K562 (cell line): ENCODE data around the gene MRPL11. TPM values are rescaled to one million over a fixed set of nuclear protein-coding genes. Genes with fewer than 3 reads are reported as not detected.

Experiments
- CBX5 ChIP-seq: IDR thresholded peaks from 2 replicates; pipeline ENCODE4 v1.6.1; 2014; ENCODE audit warnings: low read depth, borderline replicate concordance
- CUX1 ChIP-seq: fragments of 200-800 bp; sonication (Bioruptor generic); IDR thresholded peaks from 2 replicates; pipeline ENCODE4 v1.6.1; 2016; ENCODE audit warnings: missing genetic modification characterization, missing compliant biosample characterization
- FOXM1 ChIP-seq, 2 experiments: fragments of 450-650 bp in 1 of 2; sonication (generic) in 1 of 2; formaldehyde crosslinking in 1 of 2; IDR thresholded peaks; 2 replicates each; pipeline versions ENCODE4 v1.6.1 to v1.9.0; 2017 to 2022; ENCODE audit warnings: low read depth in 2 of 2, mild to moderate bottlenecking in 2 of 2, missing genetic modification reagents in 1 of 2, moderate library complexity in 1 of 2
- GATAD2A ChIP-seq: fragments of 450-650 bp; IDR thresholded peaks from 2 replicates; pipeline ENCODE4 v1.6.1; 2017
- KDM5B ChIP-seq: fragments of 200-600 bp; sonication (generic); IDR thresholded peaks from 2 replicates; pipeline ENCODE4 v1.6.1; 2012; ENCODE audit warnings: low read depth, mild to moderate bottlenecking, moderate library complexity, low read length, control low read depth, inconsistent platforms; ENCODE audit not compliant: insufficient replicate concordance
- MAFK ChIP-seq: IDR thresholded peaks from 2 replicates; pipeline ENCODE4 v1.6.1; 2011; ENCODE audit warnings: low read length, improper control_type of control experiment
- MBD2 ChIP-seq: sonication (generic); IDR thresholded peaks from 2 replicates; pipeline ENCODE4 v1.6.1; 2016; ENCODE audit warnings: low read depth, borderline replicate concordance
- RBBP5 ChIP-seq: fragments of 200-600 bp; sonication (generic); IDR thresholded peaks from 2 replicates; pipeline ENCODE4 v1.6.1; 2012; ENCODE audit warnings: borderline replicate concordance, mild to moderate bottlenecking, low read length, control low read depth, inconsistent platforms; ENCODE audit not compliant: insufficient read depth, poor library complexity, severe bottlenecking
- RREB1 ChIP-seq: fragments of 250-450 bp; sonication (Bioruptor Pico); IDR thresholded peaks from 2 replicates; pipeline ENCODE4 v1.4.0; 2020
- TFAM ChIP-seq: fragments of 250-450 bp; sonication (Bioruptor Pico); conservative IDR thresholded peaks from 2 replicates; pipeline ENCODE4 v1.5.0; 2021; ENCODE audit warnings: mild to moderate bottlenecking, moderate library complexity
- THRB ChIP-seq: fragments of 450-650 bp; formaldehyde crosslinking; conservative IDR thresholded peaks from 2 replicates; pipeline ENCODE4 v1.4.0; 2022; ENCODE audit warnings: mild to moderate bottlenecking, missing genetic modification characterization
- ZNF436 ChIP-seq: fragments of 250-450, 450-650 bp; sonication (Bioruptor Pico); formaldehyde crosslinking; IDR thresholded peaks from 2 replicates; pipeline ENCODE4 v1.7.0; 2020; ENCODE audit warnings: mild to moderate bottlenecking
- ZNF57 ChIP-seq: fragments of 450-650 bp; formaldehyde crosslinking; IDR thresholded peaks from 2 replicates; pipeline ENCODE4 v1.4.0; 2020; ENCODE audit warnings: mild to moderate bottlenecking, moderate library complexity
- polyA plus RNA-seq, 8 experiments: library from polyadenylated mRNA; depleted of rRNA in 4 of 8; stranded (reverse) in 5 of 8; unstranded in 3 of 8; fragments of >200 nt; fragmentation: Nextera tagmentation in 2 of 8; fragmentation: Illumina TruSeq in 1 of 8; extraction: Ambion mirVana in 2 of 8; extraction: Trizol in 1 of 8; gene quantifications; 2 replicates each; pipeline versions ENCODE4 v1.2.1 to v1.2.3, GENCODE V29; 2011 to 2014; ENCODE audit warnings: inconsistent platforms in 1 of 8, missing spikeins in 1 of 8
- total RNA-seq, 7 experiments: library from RNA; depleted of rRNA in 6 of 7; stranded (reverse); fragments of >200 nt in 6 of 7; fragmentation: Illumina TruSeq in 2 of 7; extraction: Trizol in 2 of 7; gene quantifications; 2 replicates each; pipeline versions ENCODE4 v1.2.1 to v1.2.3, GENCODE V29; 2011 to 2021; ENCODE audit warnings: low replicate concordance in 1 of 7

Gene MRPL11
- total and polyA plus RNA-seq, 9 of the 15 experiments (the other 6 are each of a cell fraction or from before 2014, with no cell fraction given) = 33.0 to 173 (median 91.9) TPM

DNA sequence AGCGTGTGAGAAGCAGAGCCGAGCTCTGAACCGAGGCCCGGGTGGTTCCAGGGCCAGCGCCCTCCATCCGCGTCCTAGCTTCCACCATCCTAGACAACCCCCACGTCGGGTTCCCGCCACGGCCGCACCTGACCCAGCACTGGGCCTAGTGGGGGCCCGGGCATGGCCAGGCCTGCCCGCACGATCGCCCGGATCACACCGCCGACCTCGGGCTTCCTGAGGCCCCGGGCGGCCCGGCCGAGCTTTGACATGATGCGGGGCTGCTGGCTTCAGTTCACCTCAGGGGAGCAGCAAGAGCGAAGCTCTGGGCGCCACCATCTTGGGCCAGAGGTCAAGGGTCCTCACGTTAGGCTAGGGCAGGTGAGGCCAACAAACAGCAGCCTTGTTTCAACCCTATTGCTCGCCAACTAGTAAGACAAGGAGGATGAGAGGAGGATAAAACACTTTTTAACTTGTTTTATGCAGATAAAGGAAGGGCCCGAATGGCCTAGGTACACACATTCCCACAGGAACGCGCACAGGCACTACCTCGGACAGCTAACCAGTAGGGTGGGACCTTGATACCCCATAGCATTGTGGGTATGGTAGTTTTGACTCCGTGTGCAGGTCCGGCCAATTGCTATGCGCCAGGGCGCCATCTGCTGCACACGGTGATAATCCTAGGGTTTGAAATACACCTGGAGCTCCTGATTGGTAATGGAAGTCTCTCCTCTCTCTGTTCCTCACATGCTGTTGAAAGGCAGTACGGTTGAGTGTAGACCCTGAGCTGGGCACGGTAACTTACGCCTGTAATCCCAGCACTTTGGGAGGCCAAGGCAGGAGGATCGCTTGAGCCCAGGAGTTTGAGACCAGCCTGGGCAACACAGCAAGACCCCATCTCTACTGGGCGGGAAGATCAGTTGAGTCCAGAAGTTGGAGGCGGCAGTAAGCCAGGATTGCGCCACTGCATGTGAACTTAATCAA lies at the start of gene MRPL11 (continued):
- TF ChIP-seq CUX1 (CRISPR knock-in tag) = 0 out of 2 replicates have a peak, but pooled peaks have one; percentile 56
- TF ChIP-seq THRB = no peak
- TF ChIP-seq MBD2 = peak; percentile 65; the same call in 1 of the 2 replicates
- TF ChIP-seq FOXM1 (IDR thresholded peaks at IDR 0.05; ENCODE audit: low read depth) = peak; percentile 58; the same call in 1 of the 2 replicates
- no peak for TF ChIP-seq FOXM1 (CRISPR knock-in tag; IDR thresholded peaks at IDR 0.05; ENCODE audit: low read depth)
- TF ChIP-seq MAFK = no peak
- no peak for TF ChIP-seq ZNF57 (CRISPR knock-in tag)
- no peak for TF ChIP-seq TFAM
- peak; percentile 23; the same call in 1 of the 2 replicates for TF ChIP-seq RREB1 (CRISPR knock-in tag)
- TF ChIP-seq KDM5B = peak; percentile 78
- no peak for TF ChIP-seq ZNF436 (CRISPR knock-in tag)
- peak; percentile 95 for TF ChIP-seq RBBP5
- TF ChIP-seq GATAD2A = no peak
- no peak for TF ChIP-seq CBX5
